HepG2 (cell line): ENCODE measurements around the gene COA5. TPM values are rescaled to one million over a fixed set of nuclear protein-coding genes. Genes with fewer than 3 reads are reported as not detected.

Experiments
- ATAC-seq: fragments of 200-7000 bp; cut with Tn5 transposase; 3 replicates; pipeline ENCODE4 v1.9.1; 2020; ENCODE audit warnings: mild to moderate bottlenecking, moderate library complexity
- Bru-seq: library from RNA; stranded (reverse); fragments of 400-500 nt; gene quantifications from one replicate; lab custom pipeline; 2021; lab: Mats Ljungman, UMichigan
- BruChase-seq, 2 experiments: library from RNA; stranded (reverse); fragments of 400-500 nt; gene quantifications; one replicate each; lab custom pipeline; 2021; lab: Mats Ljungman, UMichigan
- BruUV-seq: library from RNA; stranded (reverse); fragments of 400-500 nt; replicated peaks from 2 replicates; lab custom pipeline; 2021; lab: Mats Ljungman, UMichigan
- CTCF ChIA-PET: fragments of 300-600 bp; formaldehyde crosslinking; extraction: SDS; loops from one replicate; lab custom pipeline; 2021; ENCODE audit warnings: low total read pairs, inconsistent platforms, low intra/inter-chr PET ratio; lab: Yijun Ruan, JAX
- POLR2A ChIA-PET: fragments of 350-600 bp; sonication (Branson Sonifier 250); formaldehyde crosslinking; loops from one replicate; lab custom pipeline; 2020; ENCODE audit warnings: antibody characterized with exemption, inconsistent platforms; lab: Yijun Ruan, JAX
- DNase-seq: peaks from one replicate; pipeline ENCODE4 v3.0.0-alpha.2; 2015; ENCODE audit warnings: low spot score
- FAIRE-seq: peaks from 3 replicates; lab custom pipeline; 2011; peaks lifted over from hg19 to GRCh38; lab: Jason Lieb, UNC
- H2AFZ ChIP-seq: one replicate; pipeline ENCODE4 v1.6.1; 2011; ENCODE audit warnings: low read length, inconsistent platforms
- H3K27ac ChIP-seq: fragments of 300-600 bp; 3 replicates; pipeline ENCODE4 v1.8.0; 2011; ENCODE audit warnings: mixed run types, mild to moderate bottlenecking, mixed read lengths, low read length, inconsistent platforms; ENCODE audit not compliant: insufficient read depth; ENCODE audit errors: extremely low read length
- H3K27me3 ChIP-seq, 2 experiments: fragments of 200-600 bp in 1 of 2; 2 replicates in 1 of 2; 3 replicates in 1 of 2; pipeline versions ENCODE4 v1.6.0 to v1.8.0; 2011; ENCODE audit warnings: low read length in 2 of 2, mild to moderate bottlenecking in 2 of 2, moderate library complexity in 2 of 2, inconsistent platforms in 1 of 2; ENCODE audit not compliant: insufficient read depth in 2 of 2, control insufficient read depth in 1 of 2
- H3K36me3 ChIP-seq, 2 experiments: fragments of 200-600 bp in 1 of 2; replicated peaks in 1 of 2; 2 replicates in 1 of 2; 3 replicates in 1 of 2; pipeline versions ENCODE4 v1.5.1 to v1.8.0; 2011; ENCODE audit warnings: low read length in 2 of 2, inconsistent platforms in 1 of 2; ENCODE audit not compliant: insufficient read depth in 2 of 2, control insufficient read depth in 1 of 2
- H3K4me1 ChIP-seq: 2 replicates; pipeline ENCODE4 v1.5.1; 2012; ENCODE audit warnings: low read length, inconsistent platforms; ENCODE audit not compliant: insufficient read depth
- H3K4me2 ChIP-seq: 2 replicates; pipeline ENCODE4 v1.6.0; 2011; ENCODE audit warnings: low read depth, low read length, inconsistent platforms
- H3K4me3 ChIP-seq, 3 experiments: fragments of 200-600 bp in 1 of 3; sonication (generic), shearing (Covaris generic) in 1 of 3; replicated peaks in 1 of 3; 2 replicates each; pipeline ENCODE4 v1.5.1; 2011 to 2016; ENCODE audit warnings: low read length in 3 of 3, inconsistent platforms in 2 of 3, low read depth in 2 of 3, mild to moderate bottlenecking in 2 of 3, control low read depth in 1 of 3, mixed read lengths in 1 of 3; ENCODE audit not compliant: insufficient read depth in 1 of 3
- H3K79me2 ChIP-seq: one replicate; pipeline ENCODE4 v1.6.1; 2011; ENCODE audit warnings: low read length, inconsistent platforms; ENCODE audit not compliant: insufficient read depth
- H3K9ac ChIP-seq: 2 replicates; pipeline ENCODE4 v1.6.0; 2011; ENCODE audit warnings: mild to moderate bottlenecking, low read depth, low read length, inconsistent platforms; ENCODE audit not compliant: insufficient read depth
- H3K9me3 ChIP-seq: 2 replicates; pipeline ENCODE4 v1.5.1; 2012; ENCODE audit warnings: mild to moderate bottlenecking, low read length
- H4K20me1 ChIP-seq: 2 replicates; pipeline ENCODE4 v1.6.0; 2011; ENCODE audit warnings: inconsistent platforms, mild to moderate bottlenecking, low read length, moderate library complexity; ENCODE audit not compliant: insufficient read depth
- CREB1 ChIP-seq, 2 experiments: fragments of 450-650 bp in 1 of 2; IDR thresholded peaks; 2 replicates each; pipeline ENCODE4 v1.6.1; 2016 to 2017; ENCODE audit warnings: control low read depth in 1 of 2, mild to moderate bottlenecking in 1 of 2, missing compliant biosample characterization in 1 of 2, missing genetic modification characterization in 1 of 2
- E2F1 ChIP-seq: sonication (generic); formaldehyde crosslinking; IDR thresholded peaks from 2 replicates; pipeline ENCODE4 v1.5.0; 2020; ENCODE audit warnings: missing genetic modification reagents
- FOXA1 ChIP-seq, 2 experiments: fragments of 450-650 bp in 1 of 2; sonication (generic) in 1 of 2; formaldehyde crosslinking in 1 of 2; IDR thresholded peaks; 2 replicates each; pipeline versions ENCODE4 v1.4.0 to v1.6.1; 2016 to 2020; ENCODE audit warnings: missing genetic modification reagents in 1 of 2
- GATAD1 ChIP-seq: IDR thresholded peaks from 2 replicates; pipeline ENCODE4 v1.6.1; 2016; ENCODE audit warnings: missing genetic modification reagents, missing compliant biosample characterization
- HNF4A ChIP-seq: sonication (generic); formaldehyde crosslinking; IDR thresholded peaks from 2 replicates; pipeline ENCODE4 v1.4.0; 2020; ENCODE audit warnings: missing genetic modification reagents
- NONO ChIP-seq, 2 experiments: fragments of 450-650 bp in 1 of 2; sonication (generic) in 1 of 2; formaldehyde crosslinking in 1 of 2; IDR thresholded peaks in 1 of 2; conservative IDR thresholded peaks in 1 of 2; 2 replicates each; pipeline versions ENCODE4 v1.6.1 to v1.8.0; 2017 to 2022; ENCODE audit warnings: mild to moderate bottlenecking in 1 of 2, missing genetic modification reagents in 1 of 2, moderate library complexity in 1 of 2
- SRSF1 ChIP-seq: fragments of 200-400 bp; formaldehyde crosslinking; optimal IDR thresholded peaks from 2 replicates; pipeline ENCODE3; 2017; ENCODE audit warnings: mild to moderate bottlenecking, low read depth, low read length, moderate library complexity
- SSRP1 ChIP-seq: IDR thresholded peaks from 2 replicates; pipeline ENCODE4 v1.6.1; 2016; ENCODE audit warnings: control low read depth
- THAP7 ChIP-seq: sonication (generic); formaldehyde crosslinking; IDR thresholded peaks from 2 replicates; pipeline ENCODE4 v1.8.1; 2023; ENCODE audit warnings: mild to moderate bottlenecking, missing genetic modification reagents
- ZNF12 ChIP-seq: sonication (generic); formaldehyde crosslinking; IDR thresholded peaks from 2 replicates; pipeline ENCODE4 v1.5.0; 2020; ENCODE audit warnings: missing genetic modification reagents
- ZNF530 ChIP-seq: sonication (generic); formaldehyde crosslinking; IDR thresholded peaks from 2 replicates; pipeline ENCODE4 v1.5.0; 2020; ENCODE audit warnings: low read depth, mild to moderate bottlenecking, missing genetic modification reagents
- ZNF644 ChIP-seq: IDR thresholded peaks from 2 replicates; pipeline ENCODE4 v1.6.1; 2016; ENCODE audit warnings: low read depth
- WGBS: methylation state at CpG from one replicate; pipeline ENCODE4 v1.1.6; 2017; ENCODE audit warnings: low lambda C conversion rate; 5-methylcytosine and 5-hydroxymethylcytosine counted together
- in situ Hi-C: cut with HindIII; loops from 2 replicates; pipeline ENCODE4 v1.10.0; 2017; ENCODE audit warnings: low pct_unique_long_range_greater_than_20kb; ENCODE audit not compliant: extremely low pct_ligation_motif_present
- intact Hi-C: fragments of 100-400 bp; cut with micrococcal nuclease; formaldehyde crosslinking; loops from one replicate; pipeline ENCODE4 v1.10.0; 2022; ENCODE audit not compliant: unreplicated experiment
- long read RNA-seq, 2 experiments: library from RNA in 1 of 2; library from polyadenylated mRNA in 1 of 2; stranded (forward) in 1 of 2; unstranded in 1 of 2; transcript quantifications; one replicate each; pipeline ENCODE4 v2.0.0, GENCODE V29; 2019 to 2022
- polyA minus RNA-seq, 3 experiments: library from RNA; depleted of rRNA, polyadenylated mRNA; stranded (reverse); fragments of >200 nt; gene quantifications; 2 replicates each; pipeline ENCODE4 v1.2.3, GENCODE V29; 2011; ENCODE audit warnings: low replicate concordance in 1 of 3
- polyA plus RNA-seq, 8 experiments: library from polyadenylated mRNA; depleted of rRNA in 3 of 8; stranded (reverse) in 7 of 8; unstranded in 1 of 8; fragments of >200 nt; fragmentation: Illumina TruSeq in 4 of 8; extraction: Trizol in 4 of 8; gene quantifications; 2 replicates each; pipeline versions ENCODE4 v1.2.1 to v1.2.3, GENCODE V29; 2011 to 2016; ENCODE audit warnings: low read depth in 4 of 8, missing spikeins in 1 of 8, mixed read lengths in 1 of 8; ENCODE audit not compliant: insufficient read depth in 1 of 8
- total RNA-seq, 5 experiments: library from RNA; depleted of rRNA; stranded (reverse); fragments of >200 nt; fragmentation: Illumina TruSeq; extraction: Trizol; gene quantifications; 2 replicates each; pipeline ENCODE4 v1.2.3, GENCODE V29; 2016; ENCODE audit warnings: low read depth in 1 of 5

Gene COA5
- 64.5 and 72.9 TPM in 2 replicates for total RNA-seq (2016; rRNA removed; fragmentation: Illumina TruSeq; extraction: Trizol)
- total RNA-seq (2016; cell fraction: cytosol; rRNA removed; fragmentation: Illumina TruSeq; extraction: Trizol; ENCODE audit: low read depth), result 27.1 and 32.8 TPM in 2 replicates
- total RNA-seq (2016; cell fraction: insoluble cytoplasmic fraction; rRNA removed; fragmentation: Illumina TruSeq; extraction: Trizol), result 61.3 and 76.9 TPM in 2 replicates
- 46.1 and 48.2 TPM in 2 replicates for total RNA-seq (2016; cell fraction: membrane; rRNA removed; fragmentation: Illumina TruSeq; extraction: Trizol)
- 41.0 and 50.3 TPM in 2 replicates for total RNA-seq (2016; cell fraction: nucleus; rRNA removed; fragmentation: Illumina TruSeq; extraction: Trizol)
- 43.6 and 44.4 TPM in 2 replicates for polyA plus RNA-seq (2011; rRNA removed)
- 33.4 and 39.7 TPM in 2 replicates for polyA plus RNA-seq (2011; cell fraction: cytosol; rRNA removed)
- 36.9 and 50.2 TPM in 2 replicates for polyA plus RNA-seq (2011; cell fraction: nucleus; rRNA removed)
- 71.5 and 94.3 TPM in 2 replicates for polyA plus RNA-seq (2012)
- 25.6 and 45.6 TPM in 2 replicates for polyA plus RNA-seq (2016; cell fraction: cytosol; fragmentation: Illumina TruSeq; extraction: Trizol; ENCODE audit: low read depth)
- polyA plus RNA-seq (2016; cell fraction: insoluble cytoplasmic fraction; fragmentation: Illumina TruSeq; extraction: Trizol; ENCODE audit: low read depth), result 61.8 and 75.0 TPM in 2 replicates
- 38.1 and 48.3 TPM in 2 replicates for polyA plus RNA-seq (2016; cell fraction: membrane; fragmentation: Illumina TruSeq; extraction: Trizol; ENCODE audit: low read depth)
- 94.3 and 101 TPM in 2 replicates for polyA plus RNA-seq (2016; cell fraction: nucleus; fragmentation: Illumina TruSeq; extraction: Trizol; ENCODE audit: insufficient read depth, low read depth)
- 4.7 and 10.7 TPM in 2 replicates for polyA minus RNA-seq (2011; rRNA and poly(A)+ RNA removed; ENCODE audit: low replicate concordance)
- 7.8 and 8.6 TPM in 2 replicates for polyA minus RNA-seq (2011; cell fraction: cytosol; rRNA and poly(A)+ RNA removed)
- 45.1 and 55.9 TPM in 2 replicates for polyA minus RNA-seq (2011; cell fraction: nucleus; rRNA and poly(A)+ RNA removed)
- Bru-seq, nascent RNA, result percentile 94 among the genes with signal in this experiment
- percentile 91 among the genes with signal in this experiment for BruChase-seq, experiment 1, labeled RNA remaining after a 6-hour chase
- BruChase-seq, experiment 2, labeled RNA remaining after a 2-hour chase, result percentile 96 among the genes with signal in this experiment
- long read RNA-seq, experiment 1, transcript COA5-201 (3 exons, 1,754 nt), result major isoform, 48 of 55 reads
- long read RNA-seq, experiment 1, partial matches to known transcripts, result 1 of 55 reads
- long read RNA-seq, experiment 1, other reads (novel, unspliced or antisense), result 5 of 55 reads
- long read RNA-seq, experiment 2, transcript COA5-201 (3 exons, 1,754 nt), result major isoform, 47 of 67 reads
- long read RNA-seq, experiment 2, partial matches to known transcripts, result 1 of 67 reads
- long read RNA-seq, experiment 2, other reads (novel, unspliced or antisense), result 19 of 67 reads

GRCh38 chr2:98608116-98608961 is at the start of gene COA5, which contains the start of gene UNC50:
Gene COA5, minus strand, starts transcription at chr2:98608512. Its CDS starts 107 bp downstream, at chr2:98608405.
Gene UNC50, plus strand, starts transcription at chr2:98608589. Its CDS starts 1,171 bp downstream, at chr2:98609760.
- 1% methylated on average over 65 of the region's 93 CpGs for WGBS
- no TSS peak for BruUV-seq
- DNase-seq (peak; percentile 86), ATAC-seq (peak; percentile 95), FAIRE-seq (no peak)
- Histone ChIP-seq H3K79me2 (peaks cover 69% of the 10 kb centered on the region), H3K27me3 (no peaks in the 10 kb centered on the region; a peak in 1 of 5 replicates), H4K20me1 (peaks cover 4% of the 10 kb centered on the region), H3K36me3 (peaks cover 5 to 19% of the 10 kb centered on the region in 2 experiments), H3K27ac (peak within 1 kb of the TSS; percentile 88), H3K4me3 (peak within 1 kb of the TSS; percentile 95 to 98 (median 97)), H3K9ac (peak within 1 kb of the TSS; percentile 99), H3K9me3 (no peaks in the 10 kb centered on the region), H3K4me2 (peak within 1 kb of the TSS; percentile 87), H3K4me1 (peaks cover 41% of the 10 kb centered on the region), H2AFZ (peak within 1 kb of the TSS; percentile 11)
- intact Hi-C loops (loop anchor here (2.0 to 10.0 kb wide), 3 partner anchors 40 to 729 kb away; partner anchors contain the start of genes EIF5B, INPP4A and TXNDC9), in situ Hi-C loops (no loop called here)
- CTCF ChIA-PET, result no interaction called here
- POLR2A ChIA-PET, result interaction anchor here (0.9 to 1.4 kb wide), 5 partner anchors 9 to 533 kb away, joined by 3 to 6 read pairs (median 5); partner anchors contain the start of gene C2orf15
- no peak for TF ChIP-seq NONO (IDR thresholded peaks at IDR 0.05)
- TF ChIP-seq NONO (CRISPR knock-in tag; conservative IDR thresholded peaks at IDR 0.05), result peak; percentile 98
- no peak for TF ChIP-seq ZNF644 (CRISPR knock-in tag)
- TF ChIP-seq HNF4A (CRISPR knock-in tag), result peak; percentile 23; the same call in 1 of the 2 replicates
- TF ChIP-seq SSRP1, result no peak
- no peak for TF ChIP-seq ZNF530 (CRISPR knock-in tag)
- TF ChIP-seq FOXA1 (IDR thresholded peaks at IDR 0.05), result no peak
- no peak; the same call in 1 of the 2 replicates for TF ChIP-seq FOXA1 (CRISPR knock-in tag; IDR thresholded peaks at IDR 0.05)
- TF ChIP-seq SRSF1, result peak; percentile 82
- TF ChIP-seq ZNF12 (CRISPR knock-in tag), result peak; percentile 31; the same call in 1 of the 2 replicates
- peak; percentile 91 for TF ChIP-seq CREB1 (IDR thresholded peaks at IDR 0.05)
- peak; percentile 82 for TF ChIP-seq CREB1 (CRISPR knock-in tag; IDR thresholded peaks at IDR 0.05)
- TF ChIP-seq E2F1 (CRISPR knock-in tag), result peak; percentile 87
- TF ChIP-seq THAP7 (CRISPR knock-in tag), result no peak; the same call in 1 of the 2 replicates
- peak; percentile 99 for TF ChIP-seq GATAD1 (CRISPR knock-in tag)
